HEK293 (cell line): ENCODE measurements around the gene UROC1.

Experiments
- CTCF ChIA-PET: fragments of 350-600 bp; formaldehyde crosslinking; extraction: SDS; loops from one replicate; lab custom pipeline; 2021; ENCODE audit warnings: antibody characterized with exemption; lab: Yijun Ruan, JAX
- POLR2A ChIA-PET: fragments of 300-600 bp; formaldehyde crosslinking; extraction: SDS; loops from one replicate; lab custom pipeline; 2020; ENCODE audit warnings: antibody characterized with exemption, inconsistent platforms; lab: Yijun Ruan, JAX
- H3K27ac ChIP-seq: fragments of 200-500 bp; sonication (Bioruptor generic); 2 replicates; pipeline ENCODE4 v1.5.1; 2014; ENCODE audit warnings: low read depth, low read length, control low read depth, inconsistent platforms; ENCODE audit errors: extremely low read depth
- H3K36me3 ChIP-seq, 2 experiments: fragments of 200-500 bp in 1 of 2; sonication (Bioruptor generic) in 1 of 2; 1 replicate in 1 of 2; 2 replicates in 1 of 2; pipeline ENCODE4 v1.5.1; 2014 to 2017; ENCODE audit warnings: inconsistent platforms in 2 of 2, low read length in 2 of 2; ENCODE audit not compliant: control insufficient read depth in 2 of 2, insufficient read depth in 1 of 2
- H3K4me1 ChIP-seq: fragments of 200-500 bp; sonication (Bioruptor generic); 2 replicates; pipeline ENCODE4 v1.5.1; 2014; ENCODE audit warnings: mild to moderate bottlenecking, low read length, inconsistent platforms; ENCODE audit not compliant: control insufficient read depth, insufficient read depth
- H3K4me3 ChIP-seq: 2 replicates; pipeline ENCODE4 v1.5.1; 2011; ENCODE audit warnings: low read depth, mild to moderate bottlenecking, control low read depth, low read length, moderate library complexity
- H3K9me3 ChIP-seq: fragments of 200-500 bp; sonication (Bioruptor generic); 2 replicates; pipeline ENCODE4 v1.5.1; 2014; ENCODE audit warnings: low read depth, low read length, inconsistent platforms; ENCODE audit not compliant: control insufficient read depth, insufficient read depth
- BCL11B ChIP-seq: fragments of 450-650 bp; formaldehyde crosslinking; IDR thresholded peaks from 2 replicates; pipeline ENCODE4 v1.5.1; 2016; ENCODE audit warnings: low read depth, missing biosample characterization, missing genetic modification characterization
- FEZF1 ChIP-seq: fragments of 450-650 bp; formaldehyde crosslinking; IDR thresholded peaks from 2 replicates; pipeline ENCODE4 v1.5.1; 2016; ENCODE audit warnings: missing biosample characterization, missing genetic modification characterization
- KLF10 ChIP-seq: fragments of 450-650 bp; IDR thresholded peaks from 2 replicates; pipeline ENCODE4 v1.5.1; 2018; ENCODE audit warnings: missing biosample characterization, mild to moderate bottlenecking, missing genetic modification characterization
- SCRT1 ChIP-seq: fragments of 450-650 bp; formaldehyde crosslinking; IDR thresholded peaks from 2 replicates; pipeline ENCODE4 v1.5.1; 2016; ENCODE audit warnings: missing biosample characterization, missing genetic modification characterization, borderline replicate concordance
- TCF7L2 ChIP-seq: IDR thresholded peaks from 2 replicates; pipeline ENCODE4 v1.6.1; 2011; ENCODE audit warnings: low read depth, mild to moderate bottlenecking, inconsistent platforms, low read length, moderate library complexity, borderline replicate concordance
- ZBTB7A ChIP-seq: fragments of 450-650 bp; formaldehyde crosslinking; IDR thresholded peaks from 2 replicates; pipeline ENCODE4 v1.5.1; 2016; ENCODE audit warnings: low read depth, missing biosample characterization, missing genetic modification characterization
- ZFP3 ChIP-seq: fragments of 450-650 bp; formaldehyde crosslinking; IDR thresholded peaks from 2 replicates; pipeline ENCODE4 v1.5.1; 2016; ENCODE audit warnings: low read depth, missing biosample characterization, missing genetic modification characterization
- ZNF112 ChIP-seq: fragments of 450-650 bp; formaldehyde crosslinking; IDR thresholded peaks from 2 replicates; pipeline ENCODE4 v1.5.0; 2017; ENCODE audit warnings: missing biosample characterization, missing genetic modification characterization
- ZNF132 ChIP-seq: fragments of 450-650 bp; formaldehyde crosslinking; IDR thresholded peaks from 2 replicates; pipeline ENCODE4 v1.5.1; 2017; ENCODE audit warnings: missing biosample characterization, missing genetic modification characterization, borderline replicate concordance
- ZNF133 ChIP-seq: fragments of 450-650 bp; formaldehyde crosslinking; IDR thresholded peaks from 2 replicates; pipeline ENCODE4 v1.5.1; 2016; ENCODE audit warnings: missing biosample characterization, missing genetic modification characterization
- ZNF140 ChIP-seq: fragments of 450-650 bp; formaldehyde crosslinking; IDR thresholded peaks from 2 replicates; pipeline ENCODE4 v1.5.1; 2016; ENCODE audit warnings: missing biosample characterization, missing genetic modification characterization
- ZNF423 ChIP-seq: fragments of 450-650 bp; formaldehyde crosslinking; IDR thresholded peaks from 2 replicates; pipeline ENCODE4 v1.5.1; 2016; ENCODE audit warnings: missing biosample characterization, missing genetic modification characterization
- ZNF530 ChIP-seq: fragments of 450-650 bp; formaldehyde crosslinking; IDR thresholded peaks from 2 replicates; pipeline ENCODE4 v1.5.1; 2016; ENCODE audit warnings: low read depth, missing biosample characterization, missing genetic modification characterization
- ZNF561 ChIP-seq: fragments of 450-650 bp; IDR thresholded peaks from 2 replicates; pipeline ENCODE4 v1.5.1; 2018; ENCODE audit warnings: missing biosample characterization, missing genetic modification characterization, borderline replicate concordance
- ZNF670 ChIP-seq: fragments of 450-650 bp; formaldehyde crosslinking; IDR thresholded peaks from 2 replicates; pipeline ENCODE4 v1.5.1; 2016; ENCODE audit warnings: missing biosample characterization, missing genetic modification characterization, low read depth
- TF ChIP-seq, protein P1 (sequence below): fragments of 450-650 bp; formaldehyde crosslinking; IDR thresholded peaks from 2 replicates; pipeline ENCODE4 v1.5.1; 2016; ENCODE audit warnings: missing biosample characterization, missing genetic modification characterization
- TF ChIP-seq, protein P2 (sequence below): fragments of 450-650 bp; formaldehyde crosslinking; IDR thresholded peaks from 2 replicates; pipeline ENCODE4 v1.5.1; 2016; ENCODE audit warnings: missing biosample characterization, missing genetic modification characterization, borderline replicate concordance
- TF ChIP-seq, protein P3 (sequence below): fragments of 450-650 bp; formaldehyde crosslinking; IDR thresholded peaks from 2 replicates; pipeline ENCODE4 v1.5.1; 2016; ENCODE audit warnings: missing biosample characterization, missing genetic modification characterization
- TF ChIP-seq, protein P4 (sequence below): fragments of 450-650 bp; formaldehyde crosslinking; IDR thresholded peaks from 2 replicates; pipeline ENCODE4 v1.5.1; 2016; ENCODE audit warnings: missing biosample characterization, missing genetic modification characterization
- TF ChIP-seq, protein P5 (sequence below): fragments of 450-650 bp; formaldehyde crosslinking; IDR thresholded peaks from 2 replicates; pipeline ENCODE4 v1.5.1; 2016; ENCODE audit warnings: missing biosample characterization, missing genetic modification characterization
- TF ChIP-seq, protein P6 (sequence below): fragments of 450-650 bp; formaldehyde crosslinking; IDR thresholded peaks from 2 replicates; pipeline ENCODE4 v1.5.1; 2017; ENCODE audit warnings: missing biosample characterization, missing genetic modification characterization
- TF ChIP-seq, protein P7 (sequence below): fragments of 450-650 bp; formaldehyde crosslinking; IDR thresholded peaks from 2 replicates; pipeline ENCODE4 v1.5.1; 2016; ENCODE audit warnings: missing biosample characterization, missing genetic modification characterization

Gene UROC1

DNA sequence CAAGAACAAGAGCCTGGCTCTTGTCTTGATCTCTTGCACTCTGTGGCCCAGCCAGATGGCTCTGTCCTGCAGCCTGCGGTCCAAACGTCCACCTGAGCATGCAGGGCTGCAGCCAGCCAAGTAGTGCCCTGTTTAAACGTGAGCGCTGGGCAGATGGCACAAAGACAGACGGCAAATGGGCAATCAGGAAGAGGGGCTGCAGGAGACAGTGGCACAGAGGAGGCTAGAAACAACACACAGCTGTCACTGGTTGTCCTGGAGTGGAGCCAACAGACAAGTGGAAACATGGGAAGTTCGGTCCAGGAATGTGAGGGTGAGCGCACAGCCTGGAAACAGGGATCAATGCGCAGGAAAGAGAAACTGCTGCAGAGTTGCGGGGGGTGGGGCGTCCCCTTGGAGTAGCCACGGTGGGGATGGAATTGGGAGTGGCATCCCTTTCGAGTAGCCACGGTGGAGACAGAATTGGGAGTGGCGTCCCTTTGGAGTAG is 31.2 kb downstream of the UROC1 start (continued):
- TF ChIP-seq TCF7L2 (no peak), SCRT1 (tag by site-specific recombination) (no peak), ZFP3 (tag by site-specific recombination) (no peak), ZNF140 (tag by site-specific recombination) (no peak), ZNF132 (tag by site-specific recombination) (no peak), ZNF112 (tag by site-specific recombination) (no peak)
- TF ChIP-seq, protein P1, sequence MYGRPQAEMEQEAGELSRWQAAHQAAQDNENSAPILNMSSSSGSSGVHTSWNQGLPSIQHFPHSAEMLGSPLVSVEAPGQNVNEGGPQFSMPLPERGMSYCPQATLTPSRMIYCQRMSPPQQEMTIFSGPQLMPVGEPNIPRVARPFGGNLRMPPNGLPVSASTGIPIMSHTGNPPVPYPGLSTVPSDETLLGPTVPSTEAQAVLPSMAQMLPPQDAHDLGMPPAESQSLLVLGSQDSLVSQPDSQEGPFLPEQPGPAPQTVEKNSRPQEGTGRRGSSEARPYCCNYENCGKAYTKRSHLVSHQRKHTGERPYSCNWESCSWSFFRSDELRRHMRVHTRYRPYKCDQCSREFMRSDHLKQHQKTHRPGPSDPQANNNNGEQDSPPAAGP = no peak
- TF ChIP-seq, protein P2, sequence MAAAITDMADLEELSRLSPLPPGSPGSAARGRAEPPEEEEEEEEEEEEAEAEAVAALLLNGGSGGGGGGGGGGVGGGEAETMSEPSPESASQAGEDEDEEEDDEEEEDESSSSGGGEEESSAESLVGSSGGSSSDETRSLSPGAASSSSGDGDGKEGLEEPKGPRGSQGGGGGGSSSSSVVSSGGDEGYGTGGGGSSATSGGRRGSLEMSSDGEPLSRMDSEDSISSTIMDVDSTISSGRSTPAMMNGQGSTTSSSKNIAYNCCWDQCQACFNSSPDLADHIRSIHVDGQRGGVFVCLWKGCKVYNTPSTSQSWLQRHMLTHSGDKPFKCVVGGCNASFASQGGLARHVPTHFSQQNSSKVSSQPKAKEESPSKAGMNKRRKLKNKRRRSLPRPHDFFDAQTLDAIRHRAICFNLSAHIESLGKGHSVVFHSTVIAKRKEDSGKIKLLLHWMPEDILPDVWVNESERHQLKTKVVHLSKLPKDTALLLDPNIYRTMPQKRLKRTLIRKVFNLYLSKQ (tag by site-specific recombination) = no peak
- TF ChIP-seq, protein P3, sequence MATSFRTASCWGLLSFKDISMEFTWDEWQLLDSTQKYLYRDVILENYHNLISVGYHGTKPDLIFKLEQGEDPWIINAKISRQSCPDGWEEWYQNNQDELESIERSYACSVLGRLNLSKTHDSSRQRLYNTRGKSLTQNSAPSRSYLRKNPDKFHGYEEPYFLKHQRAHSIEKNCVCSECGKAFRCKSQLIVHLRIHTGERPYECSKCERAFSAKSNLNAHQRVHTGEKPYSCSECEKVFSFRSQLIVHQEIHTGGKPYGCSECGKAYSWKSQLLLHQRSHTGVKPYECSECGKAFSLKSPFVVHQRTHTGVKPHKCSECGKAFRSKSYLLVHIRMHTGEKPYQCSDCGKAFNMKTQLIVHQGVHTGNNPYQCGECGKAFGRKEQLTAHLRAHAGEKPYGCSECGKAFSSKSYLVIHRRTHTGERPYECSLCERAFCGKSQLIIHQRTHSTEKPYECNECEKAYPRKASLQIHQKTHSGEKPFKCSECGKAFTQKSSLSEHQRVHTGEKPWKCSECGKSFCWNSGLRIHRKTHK (tag by site-specific recombination) = no peak
- TF ChIP-seq, protein P4, sequence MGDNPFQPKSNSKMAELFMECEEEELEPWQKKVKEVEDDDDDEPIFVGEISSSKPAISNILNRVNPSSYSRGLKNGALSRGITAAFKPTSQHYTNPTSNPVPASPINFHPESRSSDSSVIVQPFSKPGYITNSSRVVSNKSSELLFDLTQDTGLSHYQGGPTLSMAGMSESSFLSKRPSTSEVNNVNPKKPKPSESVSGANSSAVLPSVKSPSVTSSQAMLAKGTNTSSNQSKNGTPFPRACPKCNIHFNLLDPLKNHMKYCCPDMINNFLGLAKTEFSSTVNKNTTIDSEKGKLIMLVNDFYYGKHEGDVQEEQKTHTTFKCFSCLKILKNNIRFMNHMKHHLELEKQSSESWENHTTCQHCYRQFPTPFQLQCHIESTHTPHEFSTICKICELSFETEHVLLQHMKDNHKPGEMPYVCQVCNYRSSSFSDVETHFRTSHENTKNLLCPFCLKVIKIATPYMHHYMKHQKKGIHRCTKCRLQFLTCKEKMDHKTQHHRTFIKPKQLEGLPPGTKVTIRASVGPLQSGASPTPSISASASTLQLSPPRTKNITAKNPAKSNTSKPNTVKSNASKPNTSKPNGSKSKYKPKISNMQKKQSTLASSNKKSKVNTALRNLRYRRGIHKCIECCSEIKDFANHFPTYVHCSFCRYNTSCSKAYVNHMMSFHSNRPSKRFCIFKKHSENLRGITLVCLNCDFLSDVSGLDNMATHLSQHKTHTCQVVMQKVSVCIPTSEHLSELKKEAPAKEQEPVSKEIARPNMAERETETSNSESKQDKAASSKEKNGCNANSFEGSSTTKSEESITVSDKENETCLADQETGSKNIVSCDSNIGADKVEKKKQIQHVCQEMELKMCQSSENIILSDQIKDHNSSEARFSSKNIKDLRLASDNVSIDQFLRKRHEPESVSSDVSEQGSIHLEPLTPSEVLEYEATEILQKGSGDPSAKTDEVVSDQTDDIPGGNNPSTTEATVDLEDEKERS (tag by site-specific recombination) = no peak

DNA sequence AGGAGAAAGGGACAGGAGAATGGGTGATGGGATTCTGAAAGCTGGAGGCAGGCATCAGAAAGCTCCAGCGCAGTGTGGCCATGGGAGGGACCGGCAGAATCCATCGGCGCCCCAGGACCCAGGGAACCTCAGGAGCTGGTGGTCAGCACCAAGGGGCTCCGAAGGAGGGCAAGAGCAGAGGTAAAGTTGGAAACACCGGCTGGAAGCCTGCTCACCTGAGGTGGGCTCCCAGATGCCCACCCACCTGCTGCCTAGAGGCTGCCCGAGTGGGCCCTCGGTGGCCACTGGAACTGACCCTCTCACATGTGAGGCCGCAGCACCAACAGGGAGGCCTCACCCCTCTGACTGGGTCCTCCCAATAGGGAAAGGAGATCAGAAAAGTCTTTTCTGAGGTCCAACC is 31.6 kb downstream of the UROC1 start:
- ChIA-PET POLR2A (no interaction called here), CTCF (interaction anchor here (0.6 kb wide), 1 partner anchor 30 kb away, joined by 4 read pairs; no protein-coding TSS in a partner anchor)
- Histone ChIP-seq H3K4me3 (no peak overlapping the region), H3K36me3 (no peaks in the 10 kb centered on the region), H3K9me3 (no peaks in the 10 kb centered on the region), H3K4me1 (no peaks in the 10 kb centered on the region), H3K27ac (no peak overlapping the region)
- TF ChIP-seq, protein P5, sequence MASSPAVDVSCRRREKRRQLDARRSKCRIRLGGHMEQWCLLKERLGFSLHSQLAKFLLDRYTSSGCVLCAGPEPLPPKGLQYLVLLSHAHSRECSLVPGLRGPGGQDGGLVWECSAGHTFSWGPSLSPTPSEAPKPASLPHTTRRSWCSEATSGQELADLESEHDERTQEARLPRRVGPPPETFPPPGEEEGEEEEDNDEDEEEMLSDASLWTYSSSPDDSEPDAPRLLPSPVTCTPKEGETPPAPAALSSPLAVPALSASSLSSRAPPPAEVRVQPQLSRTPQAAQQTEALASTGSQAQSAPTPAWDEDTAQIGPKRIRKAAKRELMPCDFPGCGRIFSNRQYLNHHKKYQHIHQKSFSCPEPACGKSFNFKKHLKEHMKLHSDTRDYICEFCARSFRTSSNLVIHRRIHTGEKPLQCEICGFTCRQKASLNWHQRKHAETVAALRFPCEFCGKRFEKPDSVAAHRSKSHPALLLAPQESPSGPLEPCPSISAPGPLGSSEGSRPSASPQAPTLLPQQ = no peak
- TF ChIP-seq ZNF530 (tag by site-specific recombination) = no peak
- no peak for TF ChIP-seq FEZF1
- TF ChIP-seq, protein P6, sequence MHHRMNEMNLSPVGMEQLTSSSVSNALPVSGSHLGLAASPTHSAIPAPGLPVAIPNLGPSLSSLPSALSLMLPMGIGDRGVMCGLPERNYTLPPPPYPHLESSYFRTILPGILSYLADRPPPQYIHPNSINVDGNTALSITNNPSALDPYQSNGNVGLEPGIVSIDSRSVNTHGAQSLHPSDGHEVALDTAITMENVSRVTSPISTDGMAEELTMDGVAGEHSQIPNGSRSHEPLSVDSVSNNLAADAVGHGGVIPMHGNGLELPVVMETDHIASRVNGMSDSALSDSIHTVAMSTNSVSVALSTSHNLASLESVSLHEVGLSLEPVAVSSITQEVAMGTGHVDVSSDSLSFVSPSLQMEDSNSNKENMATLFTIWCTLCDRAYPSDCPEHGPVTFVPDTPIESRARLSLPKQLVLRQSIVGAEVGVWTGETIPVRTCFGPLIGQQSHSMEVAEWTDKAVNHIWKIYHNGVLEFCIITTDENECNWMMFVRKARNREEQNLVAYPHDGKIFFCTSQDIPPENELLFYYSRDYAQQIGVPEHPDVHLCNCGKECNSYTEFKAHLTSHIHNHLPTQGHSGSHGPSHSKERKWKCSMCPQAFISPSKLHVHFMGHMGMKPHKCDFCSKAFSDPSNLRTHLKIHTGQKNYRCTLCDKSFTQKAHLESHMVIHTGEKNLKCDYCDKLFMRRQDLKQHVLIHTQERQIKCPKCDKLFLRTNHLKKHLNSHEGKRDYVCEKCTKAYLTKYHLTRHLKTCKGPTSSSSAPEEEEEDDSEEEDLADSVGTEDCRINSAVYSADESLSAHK (tag by site-specific recombination) = no peak
- TF ChIP-seq ZNF133 (tag by site-specific recombination) = no peak
- no peak for TF ChIP-seq ZNF670 (tag by site-specific recombination)
- TF ChIP-seq, protein P7, sequence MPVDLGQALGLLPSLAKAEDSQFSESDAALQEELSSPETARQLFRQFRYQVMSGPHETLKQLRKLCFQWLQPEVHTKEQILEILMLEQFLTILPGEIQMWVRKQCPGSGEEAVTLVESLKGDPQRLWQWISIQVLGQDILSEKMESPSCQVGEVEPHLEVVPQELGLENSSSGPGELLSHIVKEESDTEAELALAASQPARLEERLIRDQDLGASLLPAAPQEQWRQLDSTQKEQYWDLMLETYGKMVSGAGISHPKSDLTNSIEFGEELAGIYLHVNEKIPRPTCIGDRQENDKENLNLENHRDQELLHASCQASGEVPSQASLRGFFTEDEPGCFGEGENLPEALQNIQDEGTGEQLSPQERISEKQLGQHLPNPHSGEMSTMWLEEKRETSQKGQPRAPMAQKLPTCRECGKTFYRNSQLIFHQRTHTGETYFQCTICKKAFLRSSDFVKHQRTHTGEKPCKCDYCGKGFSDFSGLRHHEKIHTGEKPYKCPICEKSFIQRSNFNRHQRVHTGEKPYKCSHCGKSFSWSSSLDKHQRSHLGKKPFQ (tag by site-specific recombination) = no peak
- TF ChIP-seq BCL11B (tag by site-specific recombination) = no peak
- no peak for TF ChIP-seq ZNF561 (tag by site-specific recombination)
- no peak for TF ChIP-seq KLF10 (tag by site-specific recombination)
- TF ChIP-seq ZBTB7A (tag by site-specific recombination) = no peak
- no peak for TF ChIP-seq ZNF423 (tag by site-specific recombination)
